NCI-H187 (cell line): ENCODE results near the gene ANO9.
A peak's percentile ranks its signal among the peaks of the same experiment; 100 is the strongest.
"Not testable (repeated sequence)": the region's sequence is repeated elsewhere in the genome, so short reads cannot be mapped to it uniquely, and the experiment has no call there.

Source experiments
- DNase-seq, 2 experiments: peaks; one replicate each; lab custom pipeline; 2025; lab: John Stamatoyannopoulos, UW

ANO9 gene

GRCh38 chr11:400241-400689 lies 41.5 kb downstream of the ANO9 start:
- no peak for DNase-seq

- DNase-seq, result no peak
Measured at GRCh38 chr11:399731-400211, 42.0 kb downstream of the ANO9 start.

- DNase-seq, result no peak
Measured at GRCh38 chr11:398826-399225, 43.0 kb downstream of the ANO9 start.

- no peak for DNase-seq
Measured at GRCh38 chr11:396948-397548, 44.8 kb downstream of the ANO9 start.

GRCh38 chr11:396511-396947 lies 45.3 kb downstream of the ANO9 start:
- no peak for DNase-seq

- DNase-seq, result no peak
Measured at GRCh38 chr11:395866-396265, 45.9 kb downstream of the ANO9 start.

- no peak for DNase-seq
Measured at GRCh38 chr11:394858-395655, 46.8 kb downstream of the ANO9 start.

GRCh38 chr11:394034-394857 lies 47.6 kb downstream of the ANO9 start, which contains the start of gene PKP3:
PKP3 (plus strand) TSS chr11:394209; CDS start chr11:394293, 84 bp downstream.
- DNase-seq, result peak in 1 of 2 experiments; percentile 80

GRCh38 chr11:393219-394033 lies 48.4 kb downstream of the ANO9 start:
- DNase-seq, result no peak

- no peak for DNase-seq
Measured at GRCh38 chr11:392102-392777, 49.6 kb downstream of the ANO9 start.

GRCh38 chr11:391117-392017 lies 50.4 kb downstream of the ANO9 start:
- DNase-seq, result no peak

GRCh38 chr11:390175-390574 lies 51.6 kb downstream of the ANO9 start:
- DNase-seq, result no peak

GRCh38 chr11:389369-389768 lies 52.4 kb downstream of the ANO9 start:
- DNase-seq, result not testable (repeated sequence)

GRCh38 chr11:387193-387793 lies 54.5 kb downstream of the ANO9 start:
- no peak for DNase-seq

GRCh38 chr11:386483-386882 lies 55.3 kb downstream of the ANO9 start:
- no peak for DNase-seq

GRCh38 chr11:385594-386351 lies 56.0 kb downstream of the ANO9 start:
- no peak for DNase-seq

- DNase-seq, result no peak
Measured at GRCh38 chr11:384511-384910, 57.3 kb downstream of the ANO9 start.

- DNase-seq, result no peak
Measured at GRCh38 chr11:383431-383830, 58.4 kb downstream of the ANO9 start.
